ENCODE data around the gene FCHSD1.

The FCHSD1 gene

GRCh38 chr5:141672841-141673813 is 21.9 kb upstream of the FCHSD1 start:
- no peak for DNase-seq

GRCh38 chr5:141672071-141672840 is 21.0 kb upstream of the FCHSD1 start:
- no peak for DNase-seq

- no peak for DNase-seq
These were observed 18.3 kb upstream of the FCHSD1 start for GRCh38 chr5:141669520-141669919.

- no peak for DNase-seq
These were observed 17.5 kb upstream of the FCHSD1 start for GRCh38 chr5:141668601-141669265.

- no peak for DNase-seq
These were observed 15.1 kb upstream of the FCHSD1 start for GRCh38 chr5:141665995-141666940.

- DNase-seq, result peak; percentile 23
These were observed 13.7 kb upstream of the FCHSD1 start for GRCh38 chr5:141664733-141665461.

GRCh38 chr5:141663506-141663905 is 12.3 kb upstream of the FCHSD1 start:
- no peak for DNase-seq

GRCh38 chr5:141662028-141662427 is 10.8 kb upstream of the FCHSD1 start:
- no peak for DNase-seq

- peak; percentile 61 for DNase-seq
These were observed 6.8 kb upstream of the FCHSD1 start for GRCh38 chr5:141657937-141658545.

GRCh38 chr5:141657404-141657803 is 6.2 kb upstream of the FCHSD1 start:
- no peak for DNase-seq

GRCh38 chr5:141656396-141656795 is 5.2 kb upstream of the FCHSD1 start:
- DNase-seq, result no peak

- DNase-seq, result no peak
These were observed 3.8 kb upstream of the FCHSD1 start for GRCh38 chr5:141655020-141655419.

- DNase-seq, result peak; percentile 80
These were observed 3.1 kb upstream of the FCHSD1 start for GRCh38 chr5:141654298-141654697.

- DNase-seq, result no peak
These were observed 499 bp upstream of the FCHSD1 start for GRCh38 chr5:141651728-141652105.

- DNase-seq, result no peak
These were observed 1.2 kb downstream of the FCHSD1 start for GRCh38 chr5:141649972-141650371.

- DNase-seq, result no peak
These were observed 2.0 kb downstream of the FCHSD1 start for GRCh38 chr5:141649056-141649688.

- no peak for DNase-seq
These were observed 3.4 kb downstream of the FCHSD1 start for GRCh38 chr5:141647851-141648250.

GRCh38 chr5:141647242-141647641 is 4.0 kb downstream of the FCHSD1 start:
- DNase-seq, result no peak

GRCh38 chr5:141646026-141646425 is 5.2 kb downstream of the FCHSD1 start:
- DNase-seq, result no peak

- peak; percentile 60 for DNase-seq
These were observed 9.5 kb downstream of the FCHSD1 start for GRCh38 chr5:141641634-141642267.
